ENCODE results near the gene HIVEP3. TPM values are rescaled to one million over a fixed set of nuclear protein-coding genes. Genes with fewer than 3 reads are reported as not detected.

Gene HIVEP3
- total RNA-seq, 2 donors from 2014 or later, result 2.3 to 12.8 TPM

DNA sequence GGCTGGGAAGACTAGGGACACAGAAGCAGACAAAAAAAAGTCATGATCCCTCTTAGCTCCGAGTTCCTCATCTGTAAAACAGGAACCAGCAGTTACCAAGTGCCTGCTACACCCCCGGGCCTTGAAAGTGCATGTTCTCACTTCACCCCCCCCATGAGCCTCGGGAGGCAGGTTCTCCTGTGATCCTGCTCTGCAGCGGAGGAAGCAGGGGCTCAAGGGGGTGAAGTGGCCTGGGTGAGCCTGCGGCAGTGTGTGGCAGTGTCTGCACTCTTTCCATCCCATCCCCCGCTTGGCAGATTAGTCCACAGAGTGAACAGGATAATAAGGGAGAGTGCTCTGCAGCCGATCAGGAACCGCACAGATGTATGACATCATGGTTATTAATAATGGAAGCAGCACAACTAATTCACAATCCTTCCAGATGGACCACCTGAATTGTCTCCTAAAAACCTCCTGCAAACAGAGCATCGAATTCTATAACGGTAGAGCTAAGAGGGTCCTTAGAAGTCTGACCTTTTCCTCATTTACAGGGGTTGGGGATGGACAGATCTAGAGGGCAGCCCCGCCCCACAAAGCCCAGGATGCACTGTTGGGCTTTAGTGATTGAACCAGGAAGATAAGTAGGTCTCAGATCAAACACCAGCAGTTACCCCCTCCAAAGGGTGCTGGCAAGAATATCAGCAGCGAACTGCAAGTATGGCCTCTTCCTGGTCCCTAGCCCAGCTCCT is 260.1 kb downstream of the HIVEP3 start:
- H3K4me3 ChIP-seq, result no peak overlapping the region
- H3K27ac ChIP-seq, result no peak overlapping the region
- H3K27me3 ChIP-seq (replicated peaks; ENCODE audit: insufficient read depth), result no peaks in the 10 kb centered on the region
- H3K36me3 ChIP-seq, result no peaks in the 10 kb centered on the region
- ATAC-seq (ENCODE audit: insufficient number of reproducible peaks, low FRiP score, low read depth) (no peak), DNase-seq (ENCODE audit: low spot score) (no peak)
- TF ChIP-seq CTCF (IDR thresholded peaks at IDR 0.05), result no peak
- no peaks in the 10 kb centered on the region for H3K9me3 ChIP-seq
- H3K4me1 ChIP-seq (ENCODE audit: control insufficient read depth in 1 of 2, low read depth in 2 of 2), result peaks cover 6 to 11% of the 10 kb centered on the region in 2 donors

GRCh38 chr1:41657679-41658295 is 260.9 kb downstream of the HIVEP3 start:
- Histone ChIP-seq H3K9me3 (no peaks in the 10 kb centered on the region), H3K36me3 (no peaks in the 10 kb centered on the region), H3K27ac (no peak overlapping the region), H3K4me3 (no peak overlapping the region), H3K4me1 (ENCODE audit: control insufficient read depth in 1 of 2, low read depth in 2 of 2) (peaks cover 2 to 11% of the 10 kb centered on the region in 2 donors), H3K27me3 (replicated peaks; ENCODE audit: insufficient read depth) (no peaks in the 10 kb centered on the region)
- TF ChIP-seq CTCF (IDR thresholded peaks at IDR 0.05), result no peak
- DNase-seq (ENCODE audit: low spot score) (no peak), ATAC-seq (ENCODE audit: insufficient number of reproducible peaks, low FRiP score, low read depth) (no peak)

GRCh38 chr1:41656825-41657500 is 261.8 kb downstream of the HIVEP3 start:
- Histone ChIP-seq H3K4me3 (no peak overlapping the region), H3K9me3 (no peaks in the 10 kb centered on the region), H3K27ac (no peak overlapping the region), H3K36me3 (no peaks in the 10 kb centered on the region), H3K27me3 (replicated peaks; ENCODE audit: insufficient read depth) (no peaks in the 10 kb centered on the region), H3K4me1 (ENCODE audit: control insufficient read depth in 1 of 2, low read depth in 2 of 2) (peaks cover 2 to 11% of the 10 kb centered on the region in 2 donors)
- no peak for TF ChIP-seq CTCF (IDR thresholded peaks at IDR 0.05)
- ATAC-seq (ENCODE audit: insufficient number of reproducible peaks, low FRiP score, low read depth) (no peak), DNase-seq (ENCODE audit: low spot score) (no peak)

GRCh38 chr1:41656068-41656467 is 262.7 kb downstream of the HIVEP3 start:
- ATAC-seq (ENCODE audit: insufficient number of reproducible peaks, low FRiP score, low read depth), result no peak
- H3K36me3 ChIP-seq, result no peaks in the 10 kb centered on the region
- no peak overlapping the region for H3K27ac ChIP-seq
- no peak overlapping the region for H3K4me3 ChIP-seq
- TF ChIP-seq CTCF (IDR thresholded peaks at IDR 0.05), result no peak
- H3K9me3 ChIP-seq, result no peaks in the 10 kb centered on the region
- DNase-seq (ENCODE audit: low spot score), result no peak
- no peaks in the 10 kb centered on the region for H3K27me3 ChIP-seq (replicated peaks; ENCODE audit: insufficient read depth)
- H3K4me1 ChIP-seq (ENCODE audit: control insufficient read depth in 1 of 2, low read depth in 2 of 2), result peaks cover 0 to 3% of the 10 kb centered on the region in 2 donors

DNA sequence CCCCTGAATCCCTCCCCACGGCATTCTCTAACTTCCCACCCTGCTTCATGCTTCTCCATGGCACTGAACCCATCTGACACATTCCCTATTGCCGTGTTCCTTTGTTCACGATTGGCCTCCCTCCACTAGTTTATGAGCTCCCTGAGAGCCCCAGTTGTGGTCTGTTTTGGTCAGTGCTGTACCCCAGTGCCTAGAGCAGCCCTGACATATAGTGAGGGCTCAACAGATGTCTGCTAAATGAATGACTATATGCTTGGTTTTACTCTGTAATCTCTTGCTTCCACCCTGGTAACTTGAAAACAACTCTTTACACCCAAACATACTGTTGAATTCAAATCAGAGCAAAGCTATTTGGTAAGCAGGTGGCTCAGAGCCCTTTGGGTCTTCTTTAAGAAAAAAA is 263.1 kb downstream of the HIVEP3 start:
- Histone ChIP-seq H3K4me3 (no peak overlapping the region), H3K27ac (no peak overlapping the region), H3K9me3 (no peaks in the 10 kb centered on the region), H3K27me3 (replicated peaks; ENCODE audit: insufficient read depth) (no peaks in the 10 kb centered on the region), H3K36me3 (no peaks in the 10 kb centered on the region), H3K4me1 (ENCODE audit: control insufficient read depth in 1 of 2, low read depth in 2 of 2) (no peaks in the 10 kb centered on the region)
- ATAC-seq (ENCODE audit: insufficient number of reproducible peaks, low FRiP score, low read depth) (no peak), DNase-seq (ENCODE audit: low spot score) (no peak)
- TF ChIP-seq CTCF (IDR thresholded peaks at IDR 0.05), result no peak
